K562 (cell line): Measurements from ENCODE around the gene ELK4. TPM values are rescaled to one million over a fixed set of nuclear protein-coding genes. Genes with fewer than 3 reads are reported as not detected.

Experiments
- EP400 ChIP-seq: fragments of 450-650 bp; IDR thresholded peaks from 2 replicates; pipeline ENCODE4 v1.6.1; 2017; ENCODE audit warnings: antibody characterized with exemption, mild to moderate bottlenecking, moderate library complexity
- FOXA1 ChIP-seq: fragments of 450-650 bp; IDR thresholded peaks from 2 replicates; pipeline ENCODE4 v1.6.1; 2016; ENCODE audit warnings: mild to moderate bottlenecking, borderline replicate concordance
- HDAC8 ChIP-seq: fragments of 450-650 bp; IDR thresholded peaks from 2 replicates; pipeline ENCODE4 v1.6.1; 2016; ENCODE audit warnings: mild to moderate bottlenecking, missing genetic modification characterization, moderate library complexity, missing compliant biosample characterization
- LCOR ChIP-seq: sonication (generic); formaldehyde crosslinking; IDR thresholded peaks from 2 replicates; pipeline ENCODE4 v1.8.0; 2022; ENCODE audit warnings: mild to moderate bottlenecking, missing genetic modification reagents
- MEF2A ChIP-seq: IDR thresholded peaks from 2 replicates; pipeline ENCODE4 v1.6.1; 2011; ENCODE audit warnings: low read depth, mild to moderate bottlenecking, low read length, moderate library complexity; ENCODE audit not compliant: control insufficient read depth
- NFE2 ChIP-seq: IDR thresholded peaks from 2 replicates; pipeline ENCODE4 v1.6.1; 2014; ENCODE audit warnings: antibody characterized with exemption, low read depth
- U2AF1 ChIP-seq: fragments of 200-400 bp; formaldehyde crosslinking; optimal IDR thresholded peaks from 2 replicates; pipeline ENCODE3; 2017; ENCODE audit warnings: mild to moderate bottlenecking, low read depth, low read length, moderate library complexity
- YY1 ChIP-seq, 3 experiments: IDR thresholded peaks; 2 replicates each; pipeline ENCODE4 v1.6.1; 2011; ENCODE audit warnings: low read length in 2 of 3, mild to moderate bottlenecking in 2 of 3, moderate library complexity in 2 of 3, borderline replicate concordance in 1 of 3, control low read depth in 1 of 3, low read depth in 1 of 3; ENCODE audit not compliant: insufficient read depth in 3 of 3, insufficient replicate concordance in 2 of 3, control insufficient read depth in 1 of 3, insufficient read length in 1 of 3; ENCODE audit errors: extremely low read depth in 1 of 3
- ZNF239 ChIP-seq: fragments of 250-450 bp; sonication (Bioruptor Pico); IDR thresholded peaks from 2 replicates; pipeline ENCODE4 v1.4.0; 2020; ENCODE audit warnings: mild to moderate bottlenecking
- ZNF764 ChIP-seq: fragments of 250-450 bp; sonication (Bioruptor Pico); IDR thresholded peaks from 2 replicates; pipeline ENCODE4 v1.4.0; 2020; ENCODE audit warnings: low read depth, mild to moderate bottlenecking, moderate library complexity
- ZSCAN32 ChIP-seq: fragments of 450-650 bp; formaldehyde crosslinking; IDR thresholded peaks from 2 replicates; pipeline ENCODE4 v1.4.0; 2020; ENCODE audit warnings: mild to moderate bottlenecking, moderate library complexity
- ZZZ3 ChIP-seq: fragments of 450-650 bp; IDR thresholded peaks from 2 replicates; pipeline ENCODE4 v1.6.1; 2016; ENCODE audit warnings: antibody characterized with exemption, mild to moderate bottlenecking, moderate library complexity
- polyA plus RNA-seq, 8 experiments: library from polyadenylated mRNA; depleted of rRNA in 4 of 8; stranded (reverse) in 5 of 8; unstranded in 3 of 8; fragments of >200 nt; fragmentation: Nextera tagmentation in 2 of 8; fragmentation: Illumina TruSeq in 1 of 8; extraction: Ambion mirVana in 2 of 8; extraction: Trizol in 1 of 8; gene quantifications; 2 replicates each; pipeline versions ENCODE4 v1.2.1 to v1.2.3, GENCODE V29; 2011 to 2014; ENCODE audit warnings: inconsistent platforms in 1 of 8, missing spikeins in 1 of 8
- total RNA-seq, 7 experiments: library from RNA; depleted of rRNA in 6 of 7; stranded (reverse); fragments of >200 nt in 6 of 7; fragmentation: Illumina TruSeq in 2 of 7; extraction: Trizol in 2 of 7; gene quantifications; 2 replicates each; pipeline versions ENCODE4 v1.2.1 to v1.2.3, GENCODE V29; 2011 to 2021; ENCODE audit warnings: low replicate concordance in 1 of 7
- TF ChIP-seq, protein P1 (sequence below): fragments of 450-650 bp; formaldehyde crosslinking; IDR thresholded peaks from 2 replicates; pipeline ENCODE4 v1.4.0; 2020; ENCODE audit warnings: mild to moderate bottlenecking, moderate library complexity
- TF ChIP-seq, protein P2 (sequence below): fragments of 250-450 bp; sonication (Bioruptor Pico); IDR thresholded peaks from 2 replicates; pipeline ENCODE4 v1.4.0; 2020; ENCODE audit warnings: mild to moderate bottlenecking, moderate library complexity, borderline replicate concordance
- TF ChIP-seq, protein P3 (sequence below), 2 experiments: fragments of 200-800 bp in 1 of 2; sonication (Bioruptor generic) in 1 of 2; sonication (generic) in 1 of 2; formaldehyde crosslinking in 1 of 2; IDR thresholded peaks in 1 of 2; conservative IDR thresholded peaks in 1 of 2; 2 replicates each; pipeline versions ENCODE4 v1.5.0 to v1.6.1; 2016 to 2020; ENCODE audit warnings: missing compliant biosample characterization in 1 of 2, missing genetic modification characterization in 1 of 2, missing genetic modification reagents in 1 of 2
- TF ChIP-seq, protein P4 (sequence below): fragments of 450-650 bp; IDR thresholded peaks from 2 replicates; pipeline ENCODE4 v1.6.1; 2016; ENCODE audit warnings: borderline replicate concordance

ELK4 gene
- total and polyA plus RNA-seq, 9 of the 15 experiments (the other 6 are each of a cell fraction or from before 2014, with no cell fraction given) = 2.0 to 21.7 (median 9.2) TPM

DNA sequence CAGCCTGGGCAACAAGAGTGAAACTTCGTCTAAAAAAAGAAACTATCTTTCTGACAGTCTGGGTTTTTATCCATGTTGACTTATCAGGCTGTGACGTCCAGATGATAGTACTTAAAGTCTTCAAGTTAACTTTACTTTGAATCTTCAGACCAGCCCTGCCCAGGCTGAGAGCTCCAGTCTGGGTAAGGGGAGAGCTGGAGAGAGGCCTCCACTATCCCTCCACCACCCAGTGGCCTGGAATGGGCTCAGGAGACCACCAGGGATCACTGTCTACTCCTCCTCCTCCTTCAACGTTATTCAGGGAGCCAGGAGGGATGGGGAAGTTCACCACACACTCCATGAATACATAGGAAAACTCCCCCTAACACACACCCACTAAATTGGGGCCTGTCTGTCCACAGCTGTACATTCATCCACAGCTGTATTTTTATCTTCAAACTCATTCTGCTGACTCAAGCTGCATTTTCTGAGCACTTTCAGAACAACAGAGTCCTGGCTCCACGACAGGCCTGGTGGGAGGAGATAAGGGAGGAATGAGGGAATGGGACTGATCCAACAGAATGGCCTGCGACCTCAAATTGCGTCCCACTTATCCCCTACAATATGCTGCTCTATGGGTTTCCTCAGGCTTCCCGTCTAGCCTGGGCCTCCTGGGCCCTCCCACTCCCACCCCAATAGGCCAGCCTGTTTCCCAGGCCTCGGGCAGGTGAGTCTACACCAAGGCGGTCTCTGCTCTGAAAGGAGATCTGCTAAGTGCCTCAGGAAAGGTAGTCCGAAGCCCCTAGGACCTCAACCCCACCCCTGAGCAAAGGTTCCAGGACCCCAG, 46.7 kb upstream of the ELK4 start (continued):
- TF ChIP-seq, protein P1, sequence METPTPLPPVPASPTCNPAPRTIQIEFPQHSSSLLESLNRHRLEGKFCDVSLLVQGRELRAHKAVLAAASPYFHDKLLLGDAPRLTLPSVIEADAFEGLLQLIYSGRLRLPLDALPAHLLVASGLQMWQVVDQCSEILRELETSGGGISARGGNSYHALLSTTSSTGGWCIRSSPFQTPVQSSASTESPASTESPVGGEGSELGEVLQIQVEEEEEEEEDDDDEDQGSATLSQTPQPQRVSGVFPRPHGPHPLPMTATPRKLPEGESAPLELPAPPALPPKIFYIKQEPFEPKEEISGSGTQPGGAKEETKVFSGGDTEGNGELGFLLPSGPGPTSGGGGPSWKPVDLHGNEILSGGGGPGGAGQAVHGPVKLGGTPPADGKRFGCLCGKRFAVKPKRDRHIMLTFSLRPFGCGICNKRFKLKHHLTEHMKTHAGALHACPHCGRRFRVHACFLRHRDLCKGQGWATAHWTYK (CRISPR knock-in tag) = peak; percentile 19; the same call in 1 of the 2 replicates
- TF ChIP-seq ZNF764 (CRISPR knock-in tag) (no peak), EP400 (peak; percentile 57), HDAC8 (tag) (no peak), ZZZ3 (no peak), MEF2A (peak; percentile 50; the same call in 1 of the 2 replicates), LCOR (CRISPR knock-in tag) (peak; percentile 96), NFE2 (peak; percentile 97), YY1 (IDR thresholded peaks at IDR 0.05; ENCODE audit: borderline replicate concordance in 1 of 3, control insufficient read depth in 1 of 3, extremely low read depth in 1 of 3, insufficient read depth in 3 of 3, insufficient read length in 1 of 3, insufficient replicate concordance in 2 of 3, low read depth in 1 of 3, low read length in 2 of 3) (peak in 1 of 3 experiments; percentile 39), ZSCAN32 (CRISPR knock-in tag) (no peak), ZNF239 (CRISPR knock-in tag) (peak; percentile 57; the same call in 1 of the 2 replicates), U2AF1 (no peak), FOXA1 (no peak)
- TF ChIP-seq, protein P2, sequence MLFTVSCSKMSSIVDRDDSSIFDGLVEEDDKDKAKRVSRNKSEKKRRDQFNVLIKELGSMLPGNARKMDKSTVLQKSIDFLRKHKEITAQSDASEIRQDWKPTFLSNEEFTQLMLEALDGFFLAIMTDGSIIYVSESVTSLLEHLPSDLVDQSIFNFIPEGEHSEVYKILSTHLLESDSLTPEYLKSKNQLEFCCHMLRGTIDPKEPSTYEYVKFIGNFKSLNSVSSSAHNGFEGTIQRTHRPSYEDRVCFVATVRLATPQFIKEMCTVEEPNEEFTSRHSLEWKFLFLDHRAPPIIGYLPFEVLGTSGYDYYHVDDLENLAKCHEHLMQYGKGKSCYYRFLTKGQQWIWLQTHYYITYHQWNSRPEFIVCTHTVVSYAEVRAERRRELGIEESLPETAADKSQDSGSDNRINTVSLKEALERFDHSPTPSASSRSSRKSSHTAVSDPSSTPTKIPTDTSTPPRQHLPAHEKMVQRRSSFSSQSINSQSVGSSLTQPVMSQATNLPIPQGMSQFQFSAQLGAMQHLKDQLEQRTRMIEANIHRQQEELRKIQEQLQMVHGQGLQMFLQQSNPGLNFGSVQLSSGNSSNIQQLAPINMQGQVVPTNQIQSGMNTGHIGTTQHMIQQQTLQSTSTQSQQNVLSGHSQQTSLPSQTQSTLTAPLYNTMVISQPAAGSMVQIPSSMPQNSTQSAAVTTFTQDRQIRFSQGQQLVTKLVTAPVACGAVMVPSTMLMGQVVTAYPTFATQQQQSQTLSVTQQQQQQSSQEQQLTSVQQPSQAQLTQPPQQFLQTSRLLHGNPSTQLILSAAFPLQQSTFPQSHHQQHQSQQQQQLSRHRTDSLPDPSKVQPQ (CRISPR knock-in tag) = peak; percentile 77; the same call in 1 of the 2 replicates
- TF ChIP-seq, protein P3, sequence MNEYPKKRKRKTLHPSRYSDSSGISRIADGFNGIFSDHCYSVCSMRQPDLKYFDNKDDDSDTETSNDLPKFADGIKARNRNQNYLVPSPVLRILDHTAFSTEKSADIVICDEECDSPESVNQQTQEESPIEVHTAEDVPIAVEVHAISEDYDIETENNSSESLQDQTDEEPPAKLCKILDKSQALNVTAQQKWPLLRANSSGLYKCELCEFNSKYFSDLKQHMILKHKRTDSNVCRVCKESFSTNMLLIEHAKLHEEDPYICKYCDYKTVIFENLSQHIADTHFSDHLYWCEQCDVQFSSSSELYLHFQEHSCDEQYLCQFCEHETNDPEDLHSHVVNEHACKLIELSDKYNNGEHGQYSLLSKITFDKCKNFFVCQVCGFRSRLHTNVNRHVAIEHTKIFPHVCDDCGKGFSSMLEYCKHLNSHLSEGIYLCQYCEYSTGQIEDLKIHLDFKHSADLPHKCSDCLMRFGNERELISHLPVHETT (CRISPR knock-in tag; conservative IDR thresholded peaks at IDR 0.05 in 1 of 2, IDR thresholded peaks at IDR 0.05 in 1 of 2) = peak in 1 of 2 experiments; percentile 92; a peak in 2 of 4 replicates
- TF ChIP-seq, protein P4, sequence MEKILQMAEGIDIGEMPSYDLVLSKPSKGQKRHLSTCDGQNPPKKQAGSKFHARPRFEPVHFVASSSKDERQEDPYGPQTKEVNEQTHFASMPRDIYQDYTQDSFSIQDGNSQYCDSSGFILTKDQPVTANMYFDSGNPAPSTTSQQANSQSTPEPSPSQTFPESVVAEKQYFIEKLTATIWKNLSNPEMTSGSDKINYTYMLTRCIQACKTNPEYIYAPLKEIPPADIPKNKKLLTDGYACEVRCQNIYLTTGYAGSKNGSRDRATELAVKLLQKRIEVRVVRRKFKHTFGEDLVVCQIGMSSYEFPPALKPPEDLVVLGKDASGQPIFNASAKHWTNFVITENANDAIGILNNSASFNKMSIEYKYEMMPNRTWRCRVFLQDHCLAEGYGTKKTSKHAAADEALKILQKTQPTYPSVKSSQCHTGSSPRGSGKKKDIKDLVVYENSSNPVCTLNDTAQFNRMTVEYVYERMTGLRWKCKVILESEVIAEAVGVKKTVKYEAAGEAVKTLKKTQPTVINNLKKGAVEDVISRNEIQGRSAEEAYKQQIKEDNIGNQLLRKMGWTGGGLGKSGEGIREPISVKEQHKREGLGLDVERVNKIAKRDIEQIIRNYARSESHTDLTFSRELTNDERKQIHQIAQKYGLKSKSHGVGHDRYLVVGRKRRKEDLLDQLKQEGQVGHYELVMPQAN = peak; percentile 62; the same call in 1 of the 2 replicates
